Measurements from ENCODE around the gene XAB2.

Gene XAB2

DNA sequence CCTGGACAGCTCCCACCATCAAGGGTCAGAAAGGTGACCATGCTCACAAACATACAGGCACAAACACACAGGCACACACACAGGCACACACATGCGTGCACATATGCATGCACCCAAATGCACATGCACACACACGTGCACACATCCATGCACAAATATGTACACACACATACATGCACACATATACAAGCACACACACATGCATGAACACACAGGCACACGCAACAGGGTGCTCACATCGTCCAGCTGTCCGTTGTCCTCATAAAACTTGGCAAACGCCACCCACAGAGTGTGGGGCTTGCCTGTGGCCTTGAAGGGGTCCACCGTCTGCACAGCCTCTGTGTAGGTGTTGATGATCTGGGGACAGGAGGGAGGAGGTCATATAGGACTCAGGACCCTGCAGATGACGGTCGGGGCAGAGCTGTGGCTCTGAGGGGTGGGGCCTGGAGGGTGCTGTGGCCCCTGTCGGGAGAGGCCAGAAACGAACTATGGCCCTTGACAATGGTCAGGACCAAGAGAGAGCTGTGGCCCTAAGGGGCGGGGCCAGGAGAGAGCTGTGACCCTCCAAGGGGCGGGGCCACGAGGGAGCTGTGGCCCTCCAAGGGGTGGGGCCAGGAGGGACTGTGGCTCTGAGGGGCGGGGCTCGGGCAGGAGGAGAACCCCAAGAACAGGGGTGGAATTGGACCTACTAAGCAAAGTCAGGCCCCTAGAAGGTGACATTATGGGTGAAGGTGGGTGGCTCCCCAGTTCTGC lies 6.2 kb downstream of the XAB2 start:
- H3K27ac ChIP-seq: no peak overlapping the region
- no peak overlapping the region for H3K4me3 ChIP-seq (ENCODE audit: low read depth, low read length)
- peaks cover 30% of the 10 kb centered on the region for H3K36me3 ChIP-seq (replicated peaks)
- TF ChIP-seq, protein P1, sequence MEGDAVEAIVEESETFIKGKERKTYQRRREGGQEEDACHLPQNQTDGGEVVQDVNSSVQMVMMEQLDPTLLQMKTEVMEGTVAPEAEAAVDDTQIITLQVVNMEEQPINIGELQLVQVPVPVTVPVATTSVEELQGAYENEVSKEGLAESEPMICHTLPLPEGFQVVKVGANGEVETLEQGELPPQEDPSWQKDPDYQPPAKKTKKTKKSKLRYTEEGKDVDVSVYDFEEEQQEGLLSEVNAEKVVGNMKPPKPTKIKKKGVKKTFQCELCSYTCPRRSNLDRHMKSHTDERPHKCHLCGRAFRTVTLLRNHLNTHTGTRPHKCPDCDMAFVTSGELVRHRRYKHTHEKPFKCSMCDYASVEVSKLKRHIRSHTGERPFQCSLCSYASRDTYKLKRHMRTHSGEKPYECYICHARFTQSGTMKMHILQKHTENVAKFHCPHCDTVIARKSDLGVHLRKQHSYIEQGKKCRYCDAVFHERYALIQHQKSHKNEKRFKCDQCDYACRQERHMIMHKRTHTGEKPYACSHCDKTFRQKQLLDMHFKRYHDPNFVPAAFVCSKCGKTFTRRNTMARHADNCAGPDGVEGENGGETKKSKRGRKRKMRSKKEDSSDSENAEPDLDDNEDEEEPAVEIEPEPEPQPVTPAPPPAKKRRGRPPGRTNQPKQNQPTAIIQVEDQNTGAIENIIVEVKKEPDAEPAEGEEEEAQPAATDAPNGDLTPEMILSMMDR (IDR thresholded peaks at IDR 0.05; ENCODE audit: low read depth, low read length, missing control alignments): no peak
- DNase-seq: no peak
- in situ Hi-C loops (cut with HindIII; ENCODE audit: low pct_ligation_motif_present, low sequenced_read_pairs): no loop called here
- no peaks in the 10 kb centered on the region for H3K27me3 ChIP-seq (replicated peaks)

- TF ChIP-seq, protein P1 (IDR thresholded peaks at IDR 0.05; ENCODE audit: low read depth, low read length, missing control alignments): no peak
Observed at GRCh38 chr19:7620442-7621412, 8.6 kb downstream of the XAB2 start.

GRCh38 chr19:7619671-7620441 lies 9.5 kb downstream of the XAB2 start:
- Histone ChIP-seq H3K27me3 (replicated peaks) (no peaks in the 10 kb centered on the region), H3K36me3 (replicated peaks) (peaks cover 22% of the 10 kb centered on the region), H3K4me3 (ENCODE audit: low read depth, low read length) (no peak overlapping the region), H3K27ac (no peak overlapping the region)
- in situ Hi-C loops (cut with HindIII; ENCODE audit: low pct_ligation_motif_present, low sequenced_read_pairs): no loop called here
- TF ChIP-seq, protein P1 (IDR thresholded peaks at IDR 0.05; ENCODE audit: low read depth, low read length, missing control alignments): no peak
- DNase-seq: no peak

More at GRCh38 chr19:7620442-7621412, 8.6 kb downstream of the XAB2 start:
- Histone ChIP-seq H3K4me3 (ENCODE audit: low read depth, low read length) (no peak overlapping the region), H3K27me3 (replicated peaks) (no peaks in the 10 kb centered on the region), H3K27ac (no peak overlapping the region), H3K36me3 (replicated peaks) (peaks cover 25% of the 10 kb centered on the region)
- DNase-seq: no peak
- in situ Hi-C loops (cut with HindIII; ENCODE audit: low pct_ligation_motif_present, low sequenced_read_pairs): no loop called here

- DNase-seq: no peak
- H3K36me3 ChIP-seq (replicated peaks): peaks cover 21% of the 10 kb centered on the region
- TF ChIP-seq, protein P1 (IDR thresholded peaks at IDR 0.05; ENCODE audit: low read depth, low read length, missing control alignments): no peak
- no peak overlapping the region for H3K27ac ChIP-seq
- in situ Hi-C loops (cut with HindIII; ENCODE audit: low pct_ligation_motif_present, low sequenced_read_pairs): no loop called here
- H3K4me3 ChIP-seq (ENCODE audit: low read depth, low read length): no peak overlapping the region
- H3K27me3 ChIP-seq (replicated peaks): no peaks in the 10 kb centered on the region
Observed at GRCh38 chr19:7618771-7619510, 10.4 kb downstream of the XAB2 start.

DNA sequence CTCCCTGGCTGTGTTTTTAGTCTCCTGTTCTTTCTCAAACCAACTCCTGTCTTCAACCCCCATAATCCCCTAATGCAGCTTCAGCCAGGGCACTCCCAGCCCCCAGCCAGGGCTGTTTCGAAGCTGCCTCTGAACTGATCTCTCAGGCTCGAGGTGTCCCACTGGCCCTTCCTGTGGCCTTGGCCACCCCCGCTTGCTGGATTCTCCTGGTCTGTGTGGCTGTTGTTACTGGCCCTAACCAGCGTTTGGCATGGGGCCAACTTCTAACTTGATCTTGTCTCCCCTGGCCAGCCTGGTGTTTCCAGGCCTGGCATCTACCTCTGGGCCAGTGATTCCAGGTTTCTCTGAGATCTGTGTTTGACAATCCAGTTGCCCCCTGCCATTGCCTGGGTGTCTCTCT lies 11.0 kb downstream of the XAB2 start:
- peaks cover 21% of the 10 kb centered on the region for H3K36me3 ChIP-seq (replicated peaks)
- in situ Hi-C loops (cut with HindIII; ENCODE audit: low pct_ligation_motif_present, low sequenced_read_pairs): no loop called here
- no peak overlapping the region for H3K27ac ChIP-seq
- H3K27me3 ChIP-seq (replicated peaks): no peaks in the 10 kb centered on the region
- TF ChIP-seq, protein P1 (IDR thresholded peaks at IDR 0.05; ENCODE audit: low read depth, low read length, missing control alignments): no peak
- DNase-seq: no peak
- H3K4me3 ChIP-seq (ENCODE audit: low read depth, low read length): no peak overlapping the region

All from brain microvascular endothelial cell (primary cell).